ENCODE data around the gene KCNK7.

Gene KCNK7

GRCh38 chr11:65556470-65557279 is 38.9 kb downstream of the KCNK7 start:
- DNase-seq (ENCODE audit: low spot score), result no peak

GRCh38 chr11:65555693-65556231 is 39.8 kb downstream of the KCNK7 start:
- DNase-seq (ENCODE audit: low spot score), result no peak

GRCh38 chr11:65554842-65555430 is 40.7 kb downstream of the KCNK7 start:
- no peak for DNase-seq (ENCODE audit: low spot score)

GRCh38 chr11:65554057-65554818 is 41.4 kb downstream of the KCNK7 start:
- DNase-seq (ENCODE audit: low spot score), result no peak

- DNase-seq (ENCODE audit: low spot score), result no peak
These were observed 42.1 kb downstream of the KCNK7 start for GRCh38 chr11:65553301-65554001.

GRCh38 chr11:65552388-65552951 is 43.1 kb downstream of the KCNK7 start:
- no peak for DNase-seq (ENCODE audit: low spot score)

- no peak for DNase-seq (ENCODE audit: low spot score)
These were observed 43.8 kb downstream of the KCNK7 start for GRCh38 chr11:65551572-65552387.

- DNase-seq (ENCODE audit: low spot score), result no peak
These were observed 46.5 kb downstream of the KCNK7 start for GRCh38 chr11:65549096-65549495.

- no peak for DNase-seq (ENCODE audit: low spot score)
These were observed 47.2 kb downstream of the KCNK7 start for GRCh38 chr11:65548395-65548794.

GRCh38 chr11:65547446-65548125 is 48.0 kb downstream of the KCNK7 start:
- no peak for DNase-seq (ENCODE audit: low spot score)

- DNase-seq (ENCODE audit: low spot score), result no peak
These were observed 49.2 kb downstream of the KCNK7 start for GRCh38 chr11:65546217-65546958.

GRCh38 chr11:65545853-65546216 is 49.8 kb downstream of the KCNK7 start:
- DNase-seq (ENCODE audit: low spot score), result no peak

Data from kidney capillary endothelial cell (primary cell).